ENCODE results near the gene PRDM16.

PRDM16 gene

DNA sequence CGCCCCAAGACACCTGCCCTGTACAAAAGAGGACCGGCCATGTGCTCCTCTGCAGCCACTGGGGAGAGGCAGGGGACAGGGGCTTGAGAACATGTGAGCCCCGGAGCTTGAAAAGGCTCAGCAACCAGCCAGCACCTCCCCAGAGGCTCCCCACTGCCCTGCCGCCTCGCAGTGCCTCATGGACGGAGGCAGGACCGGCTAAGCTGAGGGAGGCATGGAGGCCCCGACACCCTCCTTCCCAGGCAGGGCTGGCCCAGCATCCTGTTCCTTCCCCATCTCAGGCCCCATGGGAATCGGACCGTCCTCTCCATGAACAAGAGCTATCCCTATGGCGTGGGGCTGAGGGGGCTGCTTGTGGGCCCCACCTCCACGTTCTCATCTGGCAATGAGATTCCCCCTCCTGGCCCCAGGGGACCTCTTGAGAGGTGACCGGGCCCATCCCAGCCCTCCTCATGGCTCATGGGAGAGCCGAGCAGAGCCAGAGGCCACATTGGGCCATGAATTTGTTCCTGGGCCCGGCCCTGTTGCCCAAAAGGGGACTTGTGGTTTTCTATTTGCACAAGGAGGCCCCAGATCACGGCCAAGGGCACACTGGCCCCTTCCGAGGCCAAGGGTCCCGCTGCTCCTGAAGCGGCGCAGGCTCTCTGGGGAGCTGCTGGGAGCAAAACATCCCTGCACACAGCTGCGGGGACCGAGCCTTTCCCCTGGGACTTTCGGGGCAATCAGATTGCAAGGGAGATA is 320.3 kb downstream of the PRDM16 start:
- no peak for DNase-seq (ENCODE audit: low read depth, low spot score)

DNA sequence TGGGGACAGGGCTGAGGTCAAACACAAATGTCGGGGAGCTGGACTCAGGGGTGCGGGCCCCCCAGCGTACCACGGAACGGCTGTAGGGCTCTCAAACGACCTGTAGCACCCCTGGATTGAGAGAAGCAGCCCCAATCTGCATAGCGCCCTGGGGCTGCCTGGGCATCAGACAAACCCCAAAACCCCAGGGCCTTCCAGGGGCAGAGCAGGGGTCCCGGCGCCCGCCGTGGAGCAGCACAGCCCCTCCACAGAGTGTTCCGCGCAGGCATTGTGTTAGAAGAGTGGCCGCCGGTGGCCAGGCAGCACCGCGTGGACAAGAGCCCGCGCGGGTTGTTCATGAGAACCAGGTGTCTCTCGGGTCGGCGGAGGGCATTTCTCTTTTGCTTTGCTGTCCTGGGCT is 321.3 kb downstream of the PRDM16 start:
- DNase-seq (ENCODE audit: low read depth, low spot score) = no peak

DNA sequence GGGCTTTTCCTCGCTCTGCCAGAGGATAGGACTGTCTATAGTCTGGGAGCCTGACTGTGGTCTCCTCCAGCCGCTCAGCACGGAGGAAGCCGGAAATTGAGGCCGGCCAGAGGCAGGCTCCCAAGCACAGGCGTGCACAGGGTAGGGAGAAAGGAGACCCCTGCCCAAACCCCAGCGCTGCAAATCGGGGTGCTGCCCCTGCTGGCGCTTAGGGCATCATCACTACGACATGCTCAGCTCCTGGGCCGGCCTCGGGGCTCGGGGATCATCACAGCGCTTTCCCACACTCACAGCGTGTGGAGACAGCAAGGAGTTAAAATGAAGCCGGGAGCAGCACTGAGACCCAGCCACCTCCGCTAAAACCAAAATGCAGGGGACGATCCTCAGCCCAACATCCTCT is 322.7 kb downstream of the PRDM16 start:
- DNase-seq (ENCODE audit: low read depth, low spot score) = no peak

DNA sequence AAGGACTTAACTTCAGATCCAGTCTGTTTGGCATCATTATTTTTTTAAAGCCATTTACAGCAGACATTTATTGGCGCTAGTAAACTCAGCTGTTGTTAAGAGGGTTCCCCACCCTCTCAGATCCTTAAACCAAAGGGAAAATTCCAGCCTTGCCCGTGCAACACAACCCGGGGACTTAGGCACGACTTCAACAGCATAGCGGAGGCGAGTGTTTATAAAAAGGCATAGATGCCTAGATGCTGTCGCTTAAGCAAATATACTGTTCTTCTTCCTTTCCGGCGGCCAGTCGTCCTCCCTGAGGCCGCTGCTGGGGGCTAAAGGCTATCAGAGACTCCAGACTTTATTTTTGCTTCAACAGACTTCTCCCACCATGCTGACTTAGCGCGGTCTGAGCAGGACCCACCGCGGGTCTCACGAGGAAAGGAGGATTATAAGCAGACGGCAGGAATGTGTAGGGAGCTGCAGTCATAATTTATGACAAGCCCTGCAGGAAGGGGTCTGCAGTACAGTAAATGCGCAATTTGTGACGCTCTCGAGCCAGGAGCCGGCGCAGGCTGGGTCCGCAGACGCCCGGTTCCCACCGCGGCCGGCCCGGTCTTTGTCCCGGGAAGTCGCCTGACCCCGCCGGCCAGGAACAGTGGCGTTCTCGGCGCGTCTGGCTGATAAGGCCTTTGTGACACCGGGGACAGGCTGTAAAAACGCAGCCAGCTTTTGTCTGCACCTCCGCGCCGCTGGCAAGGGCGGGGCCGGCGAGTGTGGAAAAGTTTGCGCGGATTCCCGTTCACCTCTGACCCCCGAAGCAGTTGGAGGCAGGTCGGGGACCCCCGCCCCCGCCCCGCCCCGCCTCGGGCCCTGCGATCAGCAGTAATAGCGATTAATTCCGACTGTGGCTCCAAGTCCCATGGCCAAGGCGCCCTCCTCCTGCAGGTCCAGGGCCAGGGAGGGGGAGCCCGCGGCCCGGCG is 324.3 kb downstream of the PRDM16 start:
- no peak for DNase-seq (ENCODE audit: low read depth, low spot score)

DNA sequence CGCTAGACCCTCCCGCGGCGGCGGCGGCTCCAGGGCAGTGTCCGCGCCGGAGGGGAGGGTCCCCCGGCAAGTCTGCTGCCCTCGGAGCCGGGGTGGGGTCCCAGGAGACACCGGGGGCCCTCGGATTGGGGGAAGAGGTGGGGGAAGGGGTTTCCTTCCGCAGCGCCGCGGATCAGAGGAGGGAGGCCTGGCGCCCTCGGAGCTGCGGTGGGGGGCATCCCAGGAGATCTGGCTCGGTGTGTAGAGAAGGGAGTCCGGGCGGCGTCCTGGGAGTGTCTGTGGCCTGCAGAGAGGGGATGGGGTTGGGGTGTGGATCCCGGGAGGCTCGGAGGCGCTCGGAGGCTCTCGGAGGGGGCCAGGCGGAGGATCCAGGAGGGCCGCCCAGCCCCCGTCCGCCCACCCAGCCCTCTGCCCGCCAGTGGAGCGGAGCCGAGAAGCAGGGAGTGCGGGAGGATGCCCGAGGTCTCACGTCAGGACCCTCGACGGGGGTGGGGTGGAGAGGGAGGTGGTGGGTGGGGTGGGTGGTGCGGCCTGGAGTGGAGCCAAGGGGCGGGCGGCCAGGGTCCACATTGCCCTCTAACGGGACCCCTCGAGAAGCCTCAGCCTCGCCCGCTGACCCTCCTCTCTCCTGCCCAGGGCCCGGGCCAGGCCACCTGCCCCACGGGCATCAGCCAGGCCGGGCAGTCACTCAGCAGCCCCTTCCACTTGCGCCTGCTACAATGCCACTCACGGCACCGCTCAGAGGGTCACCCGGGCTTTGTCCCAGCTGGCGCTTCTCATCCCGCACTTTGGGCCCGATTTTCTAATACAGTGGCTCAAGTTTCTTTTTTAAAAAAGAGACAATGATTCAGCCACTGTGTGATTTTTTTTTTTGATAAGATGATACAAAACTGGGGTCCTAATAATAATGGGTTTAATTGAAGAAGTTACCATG is 325.3 kb downstream of the PRDM16 start:
- no peak for DNase-seq (ENCODE audit: low read depth, low spot score)

DNA sequence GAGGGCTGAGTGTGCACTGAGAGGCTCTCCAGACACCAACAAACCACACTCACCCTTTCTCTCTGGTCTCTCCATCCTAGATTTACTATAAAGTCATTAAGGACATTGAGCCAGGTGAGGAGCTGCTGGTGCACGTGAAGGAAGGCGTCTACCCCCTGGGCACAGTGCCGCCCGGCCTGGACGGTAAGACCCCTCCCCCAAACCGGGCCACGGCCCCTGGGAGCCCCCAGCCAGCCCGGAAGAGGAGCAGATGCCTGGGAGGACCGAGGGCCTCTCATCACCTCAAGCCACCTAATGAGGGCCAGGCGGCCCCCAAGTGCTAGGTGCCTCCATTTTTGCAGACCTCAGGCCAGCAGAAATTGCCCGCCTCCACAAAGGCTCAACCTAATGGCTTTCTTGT is 327.4 kb downstream of the PRDM16 start:
- no peak for DNase-seq (ENCODE audit: low read depth, low spot score)

DNA sequence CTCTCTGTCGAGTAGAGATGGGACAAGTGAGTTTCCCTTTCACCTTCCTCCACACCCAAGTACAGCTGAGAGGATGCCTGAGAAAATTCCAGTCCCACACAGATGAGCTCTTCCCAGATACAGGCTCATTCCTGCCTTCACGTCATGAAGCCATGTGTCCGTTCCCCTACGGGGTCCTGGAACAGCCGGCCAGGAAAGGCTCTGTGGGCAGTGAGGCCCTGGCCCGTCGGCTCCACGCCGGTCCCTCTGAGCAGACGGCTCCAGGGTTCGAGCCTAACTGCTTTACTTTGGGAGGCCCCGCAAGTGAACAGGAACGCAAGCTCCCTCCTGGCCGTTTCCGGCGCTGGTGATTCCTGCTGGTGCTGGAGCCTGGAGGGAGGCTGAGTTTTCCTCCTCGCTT is 328.3 kb downstream of the PRDM16 start:
- DNase-seq (ENCODE audit: low read depth, low spot score) = no peak

DNA sequence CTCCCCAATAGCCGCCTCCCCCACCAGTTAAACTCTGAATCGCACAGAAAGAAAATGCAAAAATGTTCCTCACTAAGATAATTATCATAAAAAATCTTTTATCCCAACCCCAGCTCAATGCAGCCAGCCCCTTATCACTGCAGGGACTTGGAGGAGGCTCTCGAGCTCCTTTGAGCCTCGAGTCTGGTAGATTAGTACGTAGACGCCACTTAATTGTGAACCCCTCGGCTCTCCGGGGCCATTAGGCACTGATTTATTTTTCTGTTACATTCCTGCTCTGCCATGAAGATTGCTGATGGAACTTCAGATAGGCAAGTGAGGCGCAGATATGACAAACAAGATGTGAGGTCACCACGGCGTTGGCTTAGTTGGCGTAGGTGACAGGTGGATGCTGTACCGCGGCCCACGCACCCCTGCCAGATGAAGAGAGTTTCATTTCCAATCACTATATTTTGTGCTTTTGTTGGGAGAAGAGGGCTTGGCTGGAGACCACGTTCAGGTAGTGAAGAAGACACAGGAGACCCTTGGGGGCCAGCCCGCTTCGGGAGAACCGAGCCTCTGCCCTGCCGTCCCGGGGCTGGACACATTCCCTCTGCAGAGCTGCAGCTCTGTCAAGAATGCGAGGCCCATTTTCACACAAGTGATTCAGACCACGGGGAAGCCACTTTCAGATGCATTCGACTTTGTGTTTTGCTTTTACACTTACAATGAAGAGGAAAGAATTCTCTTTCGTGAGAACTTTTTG is 329.6 kb downstream of the PRDM16 start:
- no peak for DNase-seq (ENCODE audit: low read depth, low spot score)

DNA sequence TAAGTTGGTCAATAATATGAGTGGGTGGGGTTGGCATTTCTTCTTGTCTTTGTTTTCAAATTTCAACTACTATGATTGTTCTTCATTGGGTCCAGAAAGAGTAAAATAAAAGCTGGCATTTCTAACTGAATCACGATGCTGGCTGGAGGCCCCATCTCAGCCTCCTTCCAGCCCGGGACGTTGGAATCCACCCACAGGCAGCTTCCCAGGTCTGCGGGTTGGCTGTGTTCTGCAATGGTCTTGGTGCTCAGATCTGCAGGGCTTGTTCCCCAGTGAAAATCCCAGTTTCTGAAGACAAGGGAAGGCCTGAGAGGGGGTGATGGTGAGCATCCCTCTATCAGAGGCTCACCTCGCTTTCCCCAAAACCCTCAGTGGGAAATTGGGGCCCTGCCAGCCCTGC is 330.7 kb downstream of the PRDM16 start:
- DNase-seq (ENCODE audit: low read depth, low spot score) = no peak

DNA sequence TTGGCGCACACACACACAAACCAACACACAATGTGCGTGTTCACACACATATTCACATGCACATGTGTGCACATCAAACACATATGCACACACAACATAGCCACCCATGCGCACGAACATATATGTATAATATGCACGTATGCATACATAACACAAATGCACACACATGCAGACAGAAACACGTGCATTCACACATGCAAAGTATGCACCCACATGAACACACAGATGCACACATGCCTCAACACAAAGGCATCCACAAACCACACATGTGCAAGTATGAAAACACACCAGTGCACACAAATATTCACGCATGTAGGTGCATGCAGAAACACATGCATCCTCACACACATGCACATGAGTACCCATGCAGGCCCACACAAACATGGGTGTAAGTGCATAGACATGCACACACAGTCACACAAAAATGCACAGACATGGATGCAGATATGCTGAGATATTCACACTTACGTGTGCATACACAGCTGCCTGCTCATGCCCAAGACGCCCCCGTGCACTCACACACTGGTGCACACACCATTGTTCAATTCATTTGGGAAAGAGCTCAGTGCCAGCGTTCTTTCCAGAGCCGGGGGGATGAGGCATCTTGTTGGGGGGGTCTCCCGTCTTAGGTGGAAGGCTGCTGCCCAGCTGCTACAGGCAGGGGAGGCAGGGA is 332.7 kb downstream of the PRDM16 start:
- DNase-seq (ENCODE audit: low read depth, low spot score) = no peak

DNA sequence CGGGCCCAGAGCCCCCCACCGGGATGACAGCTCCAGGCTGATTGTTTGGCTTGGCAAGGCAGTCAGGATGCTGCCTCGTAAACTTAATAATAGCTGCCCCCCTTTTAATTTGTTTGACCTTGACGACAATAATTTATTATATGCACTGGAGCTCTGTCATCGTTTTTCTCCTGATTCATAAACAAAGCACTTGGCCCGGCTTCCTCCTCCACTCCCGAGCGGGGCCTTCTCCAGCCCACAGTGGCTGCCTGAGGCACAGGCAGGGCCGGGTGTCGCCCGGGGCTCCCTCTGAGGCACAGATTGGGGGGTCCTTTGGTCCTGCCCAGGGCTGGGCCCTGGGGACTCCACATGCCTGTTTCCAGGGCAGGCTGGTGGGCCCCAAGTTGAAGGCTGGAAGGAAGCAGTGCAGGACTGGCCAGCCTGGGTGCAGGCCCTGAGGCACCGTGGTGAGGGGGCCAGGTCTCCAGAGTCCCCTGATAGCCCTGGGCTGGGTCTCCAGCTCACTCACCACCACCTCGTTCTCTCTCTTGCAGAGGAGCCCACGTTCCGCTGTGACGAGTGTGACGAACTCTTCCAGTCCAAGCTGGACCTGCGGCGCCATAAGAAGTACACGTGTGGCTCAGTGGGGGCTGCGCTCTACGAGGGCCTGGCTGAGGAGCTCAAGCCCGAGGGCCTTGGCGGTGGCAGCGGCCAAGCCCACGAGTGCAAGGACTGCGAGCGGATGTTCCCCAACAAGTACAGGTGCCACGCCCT is 333.4 kb downstream of the PRDM16 start:
- DNase-seq (ENCODE audit: low read depth, low spot score) = no peak

DNA sequence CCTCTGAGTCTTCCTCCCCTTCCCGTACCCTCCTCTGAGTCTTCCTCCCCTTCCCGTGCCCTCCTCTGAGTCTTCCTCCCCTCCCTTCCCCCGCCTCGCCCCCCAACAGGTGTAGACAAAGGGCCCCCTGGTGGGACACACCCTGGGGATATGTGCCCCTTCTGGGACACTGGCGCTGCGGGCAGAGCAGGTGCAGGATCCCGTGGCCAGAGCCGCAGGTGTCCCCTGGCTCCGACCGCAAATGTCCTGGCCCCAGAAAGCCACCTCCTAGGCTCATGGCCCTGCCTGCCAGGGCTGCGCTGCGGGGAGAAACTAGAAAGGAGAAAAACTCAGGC is 334.0 kb downstream of the PRDM16 start:
- no peak for DNase-seq (ENCODE audit: low read depth, low spot score)

DNA sequence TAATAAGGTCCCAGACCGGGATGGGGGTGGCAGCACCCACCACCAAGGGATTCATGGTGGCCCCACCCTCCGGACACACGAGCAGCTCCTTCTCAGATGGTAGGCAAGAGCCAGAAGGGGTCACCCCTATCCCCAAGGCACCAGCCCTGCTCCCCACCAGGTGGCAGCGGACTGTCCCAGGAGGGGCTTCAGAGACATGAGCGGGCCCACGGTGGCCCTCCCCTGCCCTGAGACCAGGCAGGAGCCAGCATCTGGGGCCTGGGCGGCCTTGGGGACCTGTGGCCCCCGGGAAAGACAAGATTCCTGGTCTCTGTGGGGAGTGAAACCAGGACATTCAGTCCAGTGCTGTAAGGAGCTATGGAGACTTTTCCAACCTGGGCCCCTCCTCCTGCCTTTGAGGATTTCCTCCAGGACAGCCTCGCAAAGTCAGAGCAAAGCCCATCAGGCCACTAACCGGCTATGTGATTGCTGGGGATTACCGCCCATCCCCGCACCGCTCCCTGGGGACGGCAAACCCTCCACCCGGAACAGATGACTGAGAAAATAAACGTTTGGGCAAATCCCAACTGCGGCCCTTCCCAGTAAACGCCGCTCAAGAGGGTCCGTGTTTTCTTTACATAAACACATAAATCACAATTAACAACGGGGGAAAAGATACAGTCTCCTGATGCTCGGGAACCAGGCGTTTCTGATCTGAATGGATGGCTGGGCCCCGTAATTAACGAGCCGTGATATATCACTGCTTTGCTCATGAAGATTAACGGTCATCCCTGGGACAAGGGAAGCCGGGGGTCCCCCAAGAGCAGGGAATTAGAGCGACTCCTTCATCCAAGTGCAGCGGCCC is 334.6 kb downstream of the PRDM16 start:
- no peak for DNase-seq (ENCODE audit: low read depth, low spot score)

DNA sequence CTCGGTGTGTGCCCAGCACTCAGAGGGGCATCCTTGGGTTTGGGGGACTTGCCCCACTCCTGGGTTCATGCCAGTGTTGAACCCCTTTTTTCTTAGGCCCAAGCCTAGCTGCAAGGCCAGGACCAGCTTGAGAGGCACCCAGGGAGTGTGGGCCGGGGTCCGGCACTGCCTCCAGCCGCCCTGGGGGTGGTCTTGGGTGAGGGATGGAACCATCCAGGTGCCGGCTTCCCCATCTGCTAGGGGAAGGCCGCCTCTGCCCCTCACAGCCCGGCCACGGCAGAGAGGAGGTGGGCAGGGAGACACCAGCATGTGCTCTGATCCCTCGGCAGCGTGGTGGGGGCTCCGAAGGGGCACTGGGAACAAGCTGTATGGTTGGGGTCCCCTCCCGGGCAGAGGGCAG is 335.3 kb downstream of the PRDM16 start:
- DNase-seq (ENCODE audit: low read depth, low spot score) = no peak

DNA sequence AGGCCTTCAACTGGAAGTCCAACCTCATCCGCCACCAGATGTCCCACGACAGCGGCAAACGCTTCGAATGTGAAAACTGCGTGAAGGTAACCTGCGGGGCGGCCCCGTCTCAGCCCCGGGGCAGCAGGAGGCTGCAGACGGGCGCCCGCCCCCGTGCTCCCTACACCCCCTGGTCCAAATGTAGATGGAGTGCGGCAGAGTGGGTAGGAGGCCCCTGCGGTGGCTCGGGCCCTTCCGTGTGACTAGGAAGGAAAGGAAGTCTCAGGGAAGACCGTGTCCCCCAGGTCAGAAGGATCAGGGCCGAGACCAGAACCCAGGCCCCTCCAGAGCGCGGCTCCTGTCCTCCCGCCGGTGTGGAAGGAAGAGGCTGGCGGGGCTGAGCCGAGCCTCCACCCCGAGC is 335.8 kb downstream of the PRDM16 start:
- DNase-seq (ENCODE audit: low read depth, low spot score) = no peak

DNA sequence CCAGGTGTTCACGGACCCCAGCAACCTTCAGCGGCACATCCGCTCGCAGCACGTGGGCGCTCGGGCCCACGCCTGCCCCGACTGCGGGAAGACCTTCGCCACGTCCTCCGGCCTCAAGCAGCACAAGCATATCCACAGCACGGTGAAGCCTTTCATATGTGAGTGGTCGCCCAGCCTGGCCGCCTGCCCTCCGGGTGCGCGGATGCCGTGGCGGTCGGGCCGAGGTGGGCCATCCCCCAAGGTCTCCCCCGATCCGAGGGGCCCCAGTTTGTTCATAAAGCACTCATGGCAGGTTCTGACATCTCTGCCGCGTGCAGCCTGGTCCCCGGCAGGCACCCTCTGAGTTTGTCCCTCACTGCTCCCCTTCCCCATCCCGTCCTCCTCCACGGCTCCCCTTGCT is 336.5 kb downstream of the PRDM16 start:
- no peak for DNase-seq (ENCODE audit: low read depth, low spot score)

DNA sequence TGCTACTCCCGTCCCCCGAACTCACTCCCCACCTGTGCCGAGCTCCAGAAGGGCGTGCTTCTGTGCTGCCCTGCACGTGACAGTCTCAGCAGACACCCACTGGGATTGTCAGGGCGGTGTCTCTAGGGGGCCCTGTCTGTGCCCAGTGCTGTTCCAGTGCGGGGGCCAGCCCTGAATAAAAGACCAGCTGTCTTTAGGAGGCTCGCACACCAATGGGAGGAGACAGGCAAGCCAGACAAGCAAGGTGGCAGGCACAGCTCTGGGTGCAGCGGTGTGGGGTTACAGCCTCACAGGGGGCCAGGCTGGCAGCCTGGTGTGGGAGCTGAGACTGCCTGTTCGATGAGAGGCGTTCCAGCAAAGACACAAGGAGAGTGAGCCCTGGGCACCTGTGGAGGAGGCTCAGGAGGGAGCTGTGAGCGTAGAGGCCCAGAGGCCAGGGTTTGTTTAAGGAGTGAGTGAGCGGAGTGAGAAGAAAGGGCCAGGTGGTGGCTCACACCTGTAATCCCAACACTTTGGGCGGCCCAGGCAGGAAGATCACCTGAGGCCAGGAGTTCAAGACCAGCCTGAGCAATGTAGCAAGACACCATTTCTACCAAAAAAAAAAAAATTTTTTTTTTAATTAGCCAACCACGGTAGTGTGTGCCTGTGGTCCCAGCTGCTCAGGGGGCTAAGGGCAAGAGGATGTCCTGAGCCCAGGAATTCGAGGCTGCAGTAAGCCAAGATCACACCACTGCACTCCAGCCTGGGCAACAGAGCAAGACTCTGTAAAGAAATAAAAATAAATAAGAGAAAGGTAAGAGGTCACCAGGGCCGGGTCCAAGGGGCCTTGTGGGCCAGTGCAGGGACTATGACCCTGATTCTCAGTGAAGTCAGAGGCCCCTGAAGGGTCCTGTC is 337.2 kb downstream of the PRDM16 start:
- no peak for DNase-seq (ENCODE audit: low read depth, low spot score)

DNA sequence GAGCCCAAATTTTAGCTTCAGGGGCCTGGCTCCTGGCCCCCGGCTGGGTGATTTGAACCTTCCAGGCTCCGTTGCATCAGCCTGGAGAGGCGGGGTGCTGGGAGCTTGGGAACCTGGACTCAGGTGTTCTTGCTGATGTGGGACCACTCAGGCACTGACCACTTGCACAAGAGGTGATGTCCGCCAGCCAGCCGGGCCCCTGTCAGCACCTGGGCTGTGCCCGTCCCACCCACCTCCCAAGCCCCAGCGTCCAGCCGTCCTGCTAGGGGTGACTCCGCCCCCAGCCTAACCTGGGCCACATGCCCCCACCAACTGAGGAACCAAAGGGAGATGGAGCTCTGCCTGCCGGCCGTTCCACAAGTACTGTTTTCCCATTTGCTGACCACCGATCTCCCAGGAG is 338.0 kb downstream of the PRDM16 start:
- no peak for DNase-seq (ENCODE audit: low read depth, low spot score)
